GM23338 (cell line): ENCODE results near the gene CYP3A7. TPM values are rescaled to one million over a fixed set of nuclear protein-coding genes. Genes with fewer than 3 reads are reported as not detected.

Experiments used
- ATAC-seq: fragments of 200-7000 bp; cut with Tn5 transposase; 3 replicates; pipeline ENCODE4 v1.9.1; 2020
- DNase-seq: peaks from one replicate; pipeline ENCODE4 v3.0.0-alpha.2; 2015; ENCODE audit warnings: low spot score
- H2AFZ ChIP-seq: fragments of 200-600 bp; sonication (generic); 2 replicates; pipeline ENCODE4 v1.8.0; 2016; ENCODE audit warnings: antibody characterized with exemption, mild to moderate bottlenecking, moderate library complexity
- H3F3A ChIP-seq: fragments of 200-600 bp; sonication (generic); replicated peaks from 2 replicates; pipeline ENCODE4 v1.8.0; 2017; ENCODE audit warnings: antibody characterized with exemption, mixed run types, low read depth
- H3K27ac ChIP-seq: fragments of 200-600 bp; sonication (generic); 2 replicates; pipeline ENCODE4 v1.6.1; 2016; ENCODE audit warnings: low read depth
- H3K27me3 ChIP-seq: fragments of 200-600 bp; sonication (generic); 2 replicates; pipeline ENCODE4 v1.8.0; 2016; ENCODE audit warnings: mild to moderate bottlenecking, mixed run types, moderate library complexity; ENCODE audit not compliant: insufficient read depth
- H3K36me3 ChIP-seq: fragments of 200-600 bp; sonication (generic); 2 replicates; pipeline ENCODE4 v1.8.0; 2016; ENCODE audit warnings: mild to moderate bottlenecking; ENCODE audit not compliant: insufficient read depth
- H3K4me1 ChIP-seq: fragments of 200-600 bp; sonication (generic); 2 replicates; pipeline ENCODE4 v1.8.0; 2016; ENCODE audit warnings: mild to moderate bottlenecking, moderate library complexity; ENCODE audit not compliant: insufficient read depth
- H3K4me2 ChIP-seq: fragments of 200-600 bp; sonication (generic); 2 replicates; pipeline ENCODE4 v1.7.1; 2017; ENCODE audit warnings: mixed run types
- H3K4me3 ChIP-seq: fragments of 200-600 bp; sonication (generic); 2 replicates; pipeline ENCODE4 v1.6.1; 2016; ENCODE audit warnings: mixed run types
- H3K79me2 ChIP-seq: fragments of 200-600 bp; sonication (generic); replicated peaks from 2 replicates; pipeline ENCODE4 v1.8.0; 2017; ENCODE audit warnings: mild to moderate bottlenecking; ENCODE audit not compliant: insufficient read depth
- H3K9me2 ChIP-seq: fragments of 200-600 bp; sonication (generic); 2 replicates; pipeline ENCODE4 v1.8.0; 2017; ENCODE audit not compliant: insufficient read depth
- H4K20me1 ChIP-seq: fragments of 200-600 bp; sonication (generic); replicated peaks from 2 replicates; pipeline ENCODE4 v1.8.0; 2017; ENCODE audit warnings: mild to moderate bottlenecking; ENCODE audit not compliant: insufficient read depth
- H3K27ac Mint-ChIP-seq: 2 replicates; pipeline ENCODE4 v1.8.0; 2020; ENCODE audit warnings: inconsistent platforms, mild to moderate bottlenecking, moderate library complexity, mixed read lengths
- H3K27me3 Mint-ChIP-seq: 3 replicates; pipeline ENCODE4 v1.8.0; 2022; ENCODE audit warnings: low read depth, mild to moderate bottlenecking, moderate library complexity, mixed read lengths, inconsistent platforms; ENCODE audit not compliant: insufficient read depth, poor library complexity
- H3K36me3 Mint-ChIP-seq: 3 replicates; pipeline ENCODE4 v1.8.0; 2021; ENCODE audit warnings: low read depth, mild to moderate bottlenecking, inconsistent platforms, moderate library complexity, mixed read lengths
- H3K4me1 Mint-ChIP-seq: 3 replicates; pipeline ENCODE4 v1.8.0; 2020; ENCODE audit warnings: mild to moderate bottlenecking, inconsistent platforms, mixed read lengths
- H3K4me3 Mint-ChIP-seq: 3 replicates; pipeline ENCODE4 v1.8.0; 2021; ENCODE audit warnings: moderate library complexity, mild to moderate bottlenecking, inconsistent platforms, mixed read lengths
- H3K9me3 Mint-ChIP-seq: 3 replicates; pipeline ENCODE4 v1.8.0; 2020; ENCODE audit warnings: moderate library complexity, mild to moderate bottlenecking, inconsistent platforms, mixed read lengths
- EZH2 ChIP-seq: fragments of 200-600 bp; sonication (generic); IDR thresholded peaks from one replicate; pipeline ENCODE4 v1.8.0; 2017; ENCODE audit warnings: antibody characterized with exemption, mild to moderate bottlenecking, low read depth; ENCODE audit not compliant: unreplicated experiment
- POLR2AphosphoS5 ChIP-seq: IDR thresholded peaks from 2 replicates; pipeline ENCODE4 v1.6.1; 2016; ENCODE audit warnings: antibody characterized with exemption, low read depth
- REST ChIP-seq: IDR thresholded peaks from one replicate; pipeline ENCODE4 v1.6.1; 2018; ENCODE audit warnings: antibody characterized with exemption; ENCODE audit not compliant: unreplicated experiment
- ZNF114 ChIP-seq: fragments of 250-450 bp; sonication (Bioruptor Pico); IDR thresholded peaks from 2 replicates; pipeline ENCODE4 v1.5.0; 2020; ENCODE audit warnings: mild to moderate bottlenecking, moderate library complexity
- ZNF331 ChIP-seq: fragments of 250-450 bp; sonication (Bioruptor Pico); IDR thresholded peaks from 2 replicates; pipeline ENCODE4 v1.5.0; 2020; ENCODE audit warnings: low read depth, mild to moderate bottlenecking, moderate library complexity
- polyA plus RNA-seq: library from polyadenylated mRNA; unstranded; fragments of >200 nt; fragmentation: Nextera tagmentation; extraction: Ambion mirVana; gene quantifications from 2 replicates; pipeline ENCODE4 v1.2.1, GENCODE V29; 2016
- total RNA-seq: library from RNA; depleted of rRNA; stranded (reverse); fragments of >200 nt; shearing (Covaris generic); gene quantifications from 2 replicates; pipeline ENCODE4 v1.2.3, GENCODE V29; 2014
- TF ChIP-seq, protein P1 (sequence below): IDR thresholded peaks from 2 replicates; pipeline ENCODE4 v1.6.1; 2016; ENCODE audit warnings: antibody characterized with exemption
- TF ChIP-seq, protein P2 (sequence below), 2 experiments: fragments of 200-600 bp in 1 of 2; sonication (generic) in 1 of 2; conservative IDR thresholded peaks; 2 replicates each; pipeline versions ENCODE4 v1.5.1 to v1.6.1; 2016 to 2017; ENCODE audit warnings: antibody characterized with exemption in 2 of 2, low read depth in 2 of 2, mild to moderate bottlenecking in 2 of 2, moderate library complexity in 1 of 2

The CYP3A7 gene
- total and polyA plus RNA-seq, 2 experiments from 2014 or later, result 0.19 TPM; not detected in 1

GRCh38 chr7:99719996-99720769 is 14.8 kb downstream of the CYP3A7 start:
- no peak overlapping the region for H3K4me2 ChIP-seq
- no peaks in the 10 kb centered on the region; the same call in 2 of the 3 replicates for H3K9me3 Mint-ChIP-seq
- H3K27ac ChIP-seq, result no peak overlapping the region
- no peak for ATAC-seq
- no peaks in the 10 kb centered on the region for H3K4me1 ChIP-seq
- no peaks in the 10 kb centered on the region for H3K4me1 Mint-ChIP-seq
- no peaks in the 10 kb centered on the region for H3K36me3 ChIP-seq
- no peak overlapping the region for H3K27ac Mint-ChIP-seq
- no peaks in the 10 kb centered on the region for H3K36me3 Mint-ChIP-seq
- H3F3A ChIP-seq, result no peaks in the 10 kb centered on the region
- no peaks in the 10 kb centered on the region for H3K79me2 ChIP-seq
- no peak overlapping the region for H3K4me3 Mint-ChIP-seq
- no peak overlapping the region for H3K4me3 ChIP-seq
- no peak overlapping the region for H2AFZ ChIP-seq
- TF ChIP-seq ZNF331 (CRISPR knock-in tag), result no peak
- no peak for TF ChIP-seq EZH2
- TF ChIP-seq, protein P1, sequence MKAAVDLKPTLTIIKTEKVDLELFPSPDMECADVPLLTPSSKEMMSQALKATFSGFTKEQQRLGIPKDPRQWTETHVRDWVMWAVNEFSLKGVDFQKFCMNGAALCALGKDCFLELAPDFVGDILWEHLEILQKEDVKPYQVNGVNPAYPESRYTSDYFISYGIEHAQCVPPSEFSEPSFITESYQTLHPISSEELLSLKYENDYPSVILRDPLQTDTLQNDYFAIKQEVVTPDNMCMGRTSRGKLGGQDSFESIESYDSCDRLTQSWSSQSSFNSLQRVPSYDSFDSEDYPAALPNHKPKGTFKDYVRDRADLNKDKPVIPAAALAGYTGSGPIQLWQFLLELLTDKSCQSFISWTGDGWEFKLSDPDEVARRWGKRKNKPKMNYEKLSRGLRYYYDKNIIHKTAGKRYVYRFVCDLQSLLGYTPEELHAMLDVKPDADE, result no peak
- no peak for TF ChIP-seq REST
- TF ChIP-seq POLR2AphosphoS5, result no peak
- no peak for TF ChIP-seq ZNF114 (CRISPR knock-in tag)
- TF ChIP-seq, protein P2, sequence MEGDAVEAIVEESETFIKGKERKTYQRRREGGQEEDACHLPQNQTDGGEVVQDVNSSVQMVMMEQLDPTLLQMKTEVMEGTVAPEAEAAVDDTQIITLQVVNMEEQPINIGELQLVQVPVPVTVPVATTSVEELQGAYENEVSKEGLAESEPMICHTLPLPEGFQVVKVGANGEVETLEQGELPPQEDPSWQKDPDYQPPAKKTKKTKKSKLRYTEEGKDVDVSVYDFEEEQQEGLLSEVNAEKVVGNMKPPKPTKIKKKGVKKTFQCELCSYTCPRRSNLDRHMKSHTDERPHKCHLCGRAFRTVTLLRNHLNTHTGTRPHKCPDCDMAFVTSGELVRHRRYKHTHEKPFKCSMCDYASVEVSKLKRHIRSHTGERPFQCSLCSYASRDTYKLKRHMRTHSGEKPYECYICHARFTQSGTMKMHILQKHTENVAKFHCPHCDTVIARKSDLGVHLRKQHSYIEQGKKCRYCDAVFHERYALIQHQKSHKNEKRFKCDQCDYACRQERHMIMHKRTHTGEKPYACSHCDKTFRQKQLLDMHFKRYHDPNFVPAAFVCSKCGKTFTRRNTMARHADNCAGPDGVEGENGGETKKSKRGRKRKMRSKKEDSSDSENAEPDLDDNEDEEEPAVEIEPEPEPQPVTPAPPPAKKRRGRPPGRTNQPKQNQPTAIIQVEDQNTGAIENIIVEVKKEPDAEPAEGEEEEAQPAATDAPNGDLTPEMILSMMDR (conservative IDR thresholded peaks at IDR 0.05; ENCODE audit: low read depth in 2 of 2), result no peak
- H3K27me3 ChIP-seq, result no peaks in the 10 kb centered on the region
- DNase-seq, result no peak
- H3K27me3 Mint-ChIP-seq, result no peaks in the 10 kb centered on the region
- H3K9me2 ChIP-seq, result no peaks in the 10 kb centered on the region; the same call in 1 of the 2 replicates
- no peaks in the 10 kb centered on the region for H4K20me1 ChIP-seq
